H1 (cell line): Measurements from ENCODE around the gene KTN1. TPM values are rescaled to one million over a fixed set of nuclear protein-coding genes. Genes with fewer than 3 reads are reported as not detected.

Experiments
- CTCF ChIA-PET: fragments of 300-600 bp; sonication (Branson Sonifier 250); formaldehyde crosslinking; loops from one replicate; lab custom pipeline; 2021; ENCODE audit not compliant: partially characterized antibody; lab: Charles Lee
- POLR2A ChIA-PET: fragments of 300-600 bp; sonication (Branson Sonifier 250); formaldehyde crosslinking; loops from one replicate; lab custom pipeline; 2021; ENCODE audit warnings: inconsistent platforms; ENCODE audit not compliant: partially characterized antibody; lab: Charles Lee
- DNase-seq, 2 experiments: peaks; one replicate each; pipeline versions ENCODE4 v3.0.0 to v3.0.0-alpha.2; 2010 to 2022; ENCODE audit warnings: low spot score in 2 of 2, low read depth in 1 of 2, mixed read lengths in 1 of 2
- FAIRE-seq: peaks from 2 replicates; lab custom pipeline; 2011; peaks lifted over from hg19 to GRCh38; lab: Jason Lieb, UNC
- H2AFZ ChIP-seq: 2 replicates; pipeline ENCODE4 v1.8.1; 2012; ENCODE audit warnings: low read length, inconsistent platforms
- H2AK5ac ChIP-seq: 2 replicates; pipeline ENCODE4 v1.6.1; 2013; ENCODE audit warnings: low read depth, low read length
- H2BK120ac ChIP-seq: replicated peaks from 2 replicates; pipeline ENCODE3; 2013; ENCODE audit warnings: low read depth, low read length, inconsistent platforms
- H2BK12ac ChIP-seq: 2 replicates; pipeline ENCODE4 v1.6.1; 2013; ENCODE audit warnings: low read depth, low read length
- H2BK15ac ChIP-seq: 2 replicates; pipeline ENCODE4 v1.6.1; 2013; ENCODE audit warnings: low read length
- H2BK20ac ChIP-seq: 2 replicates; pipeline ENCODE4 v1.6.1; 2013; ENCODE audit warnings: low read length
- H2BK5ac ChIP-seq: 2 replicates; pipeline ENCODE4 v1.6.1; 2013; ENCODE audit warnings: low read depth, low read length
- H3K14ac ChIP-seq: 2 replicates; pipeline ENCODE4 v1.6.1; 2013; ENCODE audit warnings: inconsistent platforms; ENCODE audit not compliant: insufficient read length
- H3K18ac ChIP-seq: 2 replicates; pipeline ENCODE4 v1.6.1; 2013; ENCODE audit warnings: low read length; ENCODE audit errors: extremely low read depth
- H3K23ac ChIP-seq: 2 replicates; pipeline ENCODE4 v1.6.1; 2013; ENCODE audit warnings: inconsistent platforms; ENCODE audit not compliant: insufficient read length
- H3K23me2 ChIP-seq: 2 replicates; pipeline ENCODE4 v1.6.1; 2013; ENCODE audit warnings: low read depth, low read length
- H3K27ac ChIP-seq: 2 replicates; pipeline ENCODE4 v1.6.1; 2011; ENCODE audit warnings: low read depth, low read length, inconsistent platforms
- H3K27me3 ChIP-seq, 4 experiments: replicated peaks in 1 of 4; 1 replicate in 1 of 4; 2 replicates in 3 of 4; pipeline versions ENCODE4 v1.6.1 to v1.8.1; 2011 to 2013; ENCODE audit warnings: low read length in 3 of 4, mild to moderate bottlenecking in 3 of 4, inconsistent platforms in 2 of 4, mixed read lengths in 2 of 4, moderate library complexity in 1 of 4; ENCODE audit not compliant: control insufficient read depth in 3 of 4, insufficient read depth in 3 of 4; ENCODE audit errors: extremely low read depth in 1 of 4
- H3K36me3 ChIP-seq, 4 experiments: 2 replicates each; pipeline versions ENCODE4 v1.6.1 to v1.8.1; 2011 to 2013; ENCODE audit warnings: mild to moderate bottlenecking in 4 of 4, low read length in 3 of 4, moderate library complexity in 2 of 4, control low read depth in 1 of 4, inconsistent platforms in 1 of 4; ENCODE audit not compliant: insufficient read depth in 4 of 4, control insufficient read depth in 2 of 4
- H3K4ac ChIP-seq: replicated peaks from 2 replicates; pipeline ENCODE3; 2013; ENCODE audit warnings: low read length, low read depth, mixed read lengths, inconsistent platforms; ENCODE audit not compliant: insufficient read length
- H3K4me1 ChIP-seq, 4 experiments: replicated peaks in 1 of 4; 1 replicate in 1 of 4; 2 replicates in 3 of 4; pipeline versions ENCODE4 v1.6.1 to v1.8.1; 2011 to 2013; ENCODE audit warnings: low read length in 3 of 4, inconsistent platforms in 2 of 4, mixed read lengths in 1 of 4; ENCODE audit not compliant: insufficient read depth in 4 of 4, control insufficient read depth in 3 of 4
- H3K4me2 ChIP-seq, 2 experiments: 2 replicates each; pipeline versions ENCODE4 v1.6.1 to v1.8.1; 2011 to 2013; ENCODE audit warnings: low read depth in 2 of 2, low read length in 2 of 2, control low read depth in 1 of 2, inconsistent platforms in 1 of 2, mild to moderate bottlenecking in 1 of 2; ENCODE audit not compliant: insufficient read depth in 1 of 2
- H3K4me3 ChIP-seq, 4 experiments: fragments of 200-600, 300-600 bp in 1 of 4; sonication (generic), shearing (Covaris generic), sonication (Bioruptor Twin) in 1 of 4; 2 replicates each; pipeline versions ENCODE4 v1.5.1 to v1.8.1; 2011 to 2016; ENCODE audit warnings: low read length in 4 of 4, low read depth in 3 of 4, control low read depth in 2 of 4, inconsistent platforms in 2 of 4, mild to moderate bottlenecking in 2 of 4, mixed read lengths in 1 of 4, moderate library complexity in 1 of 4; ENCODE audit not compliant: insufficient read depth in 2 of 4; ENCODE audit errors: extremely low read depth in 1 of 4
- H3K56ac ChIP-seq: replicated peaks from 2 replicates; pipeline ENCODE3; 2013; ENCODE audit warnings: low read depth, mild to moderate bottlenecking, mixed read lengths, low read length, inconsistent platforms; ENCODE audit not compliant: insufficient read length
- H3K79me1 ChIP-seq: 2 replicates; pipeline ENCODE4 v1.6.1; 2013; ENCODE audit warnings: low read depth, low read length, control low read depth
- H3K79me2 ChIP-seq, 2 experiments: 2 replicates each; pipeline versions ENCODE4 v1.6.1 to v1.8.1; 2012 to 2013; ENCODE audit warnings: low read length in 2 of 2, mild to moderate bottlenecking in 2 of 2, inconsistent platforms in 1 of 2; ENCODE audit not compliant: insufficient read depth in 2 of 2, control insufficient read depth in 1 of 2
- H3K9ac ChIP-seq, 4 experiments: replicated peaks in 1 of 4; 1 replicate in 1 of 4; 2 replicates in 3 of 4; pipeline versions ENCODE4 v1.6.1 to v1.8.1; 2011 to 2013; ENCODE audit warnings: low read depth in 3 of 4, low read length in 3 of 4, control low read depth in 2 of 4, mild to moderate bottlenecking in 2 of 4, moderate library complexity in 2 of 4, inconsistent platforms in 1 of 4; ENCODE audit errors: extremely low read depth in 1 of 4
- H3K9me3 ChIP-seq, 2 experiments: 2 replicates each; pipeline versions ENCODE4 v1.6.1 to v1.8.1; 2012 to 2013; ENCODE audit warnings: mild to moderate bottlenecking in 2 of 2, moderate library complexity in 2 of 2, control low read depth in 1 of 2, inconsistent platforms in 1 of 2, low read depth in 1 of 2, low read length in 1 of 2, mixed read lengths in 1 of 2; ENCODE audit not compliant: insufficient read depth in 2 of 2
- H4K20me1 ChIP-seq, 2 experiments: replicated peaks in 1 of 2; 2 replicates each; pipeline versions ENCODE3 to v1.8.1; 2011 to 2013; ENCODE audit warnings: inconsistent platforms in 2 of 2, low read length in 2 of 2, mild to moderate bottlenecking in 1 of 2; ENCODE audit not compliant: insufficient read depth in 2 of 2, control insufficient read depth in 1 of 2
- H4K5ac ChIP-seq: 2 replicates; pipeline ENCODE4 v1.6.1; 2013; ENCODE audit warnings: low read length, low read depth, mixed read lengths, inconsistent platforms; ENCODE audit not compliant: insufficient read length
- H4K8ac ChIP-seq: 2 replicates; pipeline ENCODE4 v1.8.0; 2013; ENCODE audit warnings: mild to moderate bottlenecking, moderate library complexity, low read length, inconsistent platforms; ENCODE audit not compliant: insufficient read depth; ENCODE audit errors: extremely low read depth
- H4K91ac ChIP-seq: replicated peaks from 2 replicates; pipeline ENCODE3; 2013; ENCODE audit warnings: low read length, mixed read lengths, inconsistent platforms; ENCODE audit not compliant: insufficient read length
- ATF2 ChIP-seq: IDR thresholded peaks from 2 replicates; pipeline ENCODE4 v1.6.1; 2012; ENCODE audit warnings: low read length, inconsistent platforms
- ATF3 ChIP-seq: IDR thresholded peaks from 2 replicates; pipeline ENCODE4 v1.6.1; 2011; ENCODE audit warnings: low read depth, mild to moderate bottlenecking, low read length; ENCODE audit not compliant: insufficient read depth
- CEBPB ChIP-seq: IDR thresholded peaks from 2 replicates; pipeline ENCODE4 v1.6.1; 2012; ENCODE audit warnings: low read depth, low read length
- GTF2F1 ChIP-seq: IDR thresholded peaks from 2 replicates; pipeline ENCODE4 v1.6.1; 2012; ENCODE audit warnings: low read depth, low read length, improper control_type of control experiment, borderline replicate concordance
- KDM1A ChIP-seq: fragments of 200-600, 300-600 bp; sonication (generic); IDR thresholded peaks from 2 replicates; pipeline ENCODE4 v1.7.1; 2016; ENCODE audit warnings: mild to moderate bottlenecking, low read length, borderline replicate concordance
- NANOG ChIP-seq: IDR thresholded peaks from 2 replicates; pipeline ENCODE4 v1.6.1; 2011; ENCODE audit warnings: low read length, low read depth, mild to moderate bottlenecking, inconsistent platforms; ENCODE audit not compliant: insufficient read depth, poor library complexity, severe bottlenecking
- POU5F1 ChIP-seq: IDR thresholded peaks from 2 replicates; pipeline ENCODE4 v1.6.1; 2011; ENCODE audit warnings: low read depth, mild to moderate bottlenecking, low read length, moderate library complexity
- RBBP5 ChIP-seq: IDR thresholded peaks from 2 replicates; pipeline ENCODE4 v1.7.1; 2012; ENCODE audit warnings: low read depth, mild to moderate bottlenecking, inconsistent platforms, low read length, moderate library complexity, borderline replicate concordance
- RFX5 ChIP-seq: IDR thresholded peaks from 2 replicates; pipeline ENCODE4 v1.6.1; 2011; ENCODE audit warnings: low read depth, low read length, improper control_type of control experiment, borderline replicate concordance
- SP1 ChIP-seq: IDR thresholded peaks from 2 replicates; pipeline ENCODE4 v1.6.1; 2011; ENCODE audit warnings: low read depth, low read length
- SRF ChIP-seq: IDR thresholded peaks from 2 replicates; pipeline ENCODE4 v1.6.1; 2011; ENCODE audit warnings: mild to moderate bottlenecking, low read depth, low read length, moderate library complexity
- TAF1 ChIP-seq: IDR thresholded peaks from 2 replicates; pipeline ENCODE4 v1.6.1; 2011; ENCODE audit warnings: mild to moderate bottlenecking, low read depth, low read length
- TCF12 ChIP-seq: IDR thresholded peaks from 2 replicates; pipeline ENCODE4 v1.6.1; 2011; ENCODE audit warnings: low read depth, mild to moderate bottlenecking, low read length
- WGBS, 2 experiments: shearing (Covaris generic) in 1 of 2; methylation state at CpG; one replicate each; pipeline versions ENCODE4 v1.1.6 to v1.1.7; 2013 to 2015; ENCODE audit warnings: low lambda C conversion rate in 2 of 2, mixed read lengths in 2 of 2, inconsistent platforms in 1 of 2, low coverage in 1 of 2, missing lambda C conversion rate in 1 of 2; ENCODE audit not compliant: insufficient replicate concordance in 2 of 2, insufficient coverage in 1 of 2, insufficient read length in 1 of 2; ENCODE audit errors: extremely low coverage in 1 of 2, missing lambda C conversion rate in 1 of 2; 5-methylcytosine and 5-hydroxymethylcytosine counted together
- polyA plus RNA-seq, 7 experiments: library from polyadenylated mRNA; depleted of rRNA in 3 of 7; stranded (reverse) in 5 of 7; unstranded in 2 of 7; fragments of >200 nt in 5 of 7; fragments of 200-250 nt in 2 of 7; gene quantifications; 1 replicate in 5 of 7; 2 replicates in 1 of 7; 4 replicates in 1 of 7; pipeline versions ENCODE4 v1.2.1 to v1.2.3, GENCODE V29; 2011 to 2013; ENCODE audit warnings: missing spikeins in 2 of 7, mixed read lengths in 2 of 7
- total RNA-seq: library from RNA; stranded (reverse); fragmentation: NEBNext Ultra II Directional; extraction: Animal tissue kit (Norgen Biotek cat#: 25700); gene quantifications from 2 replicates; pipeline ENCODE4 v1.2.1, GENCODE V29; 2021

Gene KTN1
- total and polyA plus RNA-seq, 2 of the 8 experiments (the other 6 are each of a cell fraction or from before 2014, with no cell fraction given): 15.4 to 151 TPM

- Histone ChIP-seq H2BK12ac (no peak overlapping the region), H3K79me1 (no peaks in the 10 kb centered on the region), H3K56ac (no peak overlapping the region), H3K9me3 (no peaks in the 10 kb centered on the region), H3K18ac (no peak overlapping the region), H3K4ac (no peak overlapping the region), H3K4me3 (no peak overlapping the region), H3K36me3 (no peaks in the 10 kb centered on the region; a peak in 1 of 8 replicates), H3K23ac (no peak overlapping the region), H2AFZ (no peak overlapping the region), H2BK15ac (no peak overlapping the region), H3K23me2 (no peaks in the 10 kb centered on the region), H3K79me2 (no peaks in the 10 kb centered on the region), H4K8ac (no peak overlapping the region), H2BK120ac (no peak overlapping the region), H4K20me1 (no peaks in the 10 kb centered on the region), H3K27ac (no peak overlapping the region), H4K91ac (no peak overlapping the region), H3K4me1 (peaks cover 0 to 6% (median 0%) of the 10 kb centered on the region in 4 experiments; a peak in 2 of 7 replicates), H2BK20ac (no peak overlapping the region), H3K9ac (no peak overlapping the region), H3K27me3 (no peaks in the 10 kb centered on the region), H3K4me2 (no peak overlapping the region), H3K14ac (no peak overlapping the region), H4K5ac (no peak overlapping the region), H2AK5ac (no peak overlapping the region), H2BK5ac (no peak overlapping the region)
- 91% methylated on average over 4 of the region's 4 CpGs; no CpG with 5 or more reads in 1 of the 2 experiments for WGBS, 2 experiments
- ChIA-PET CTCF (interaction anchor here (0.6 to 2.3 kb wide), 4 partner anchors 8 to 260 kb away, joined by 3 to 9 read pairs (median 4); no protein-coding TSS in a partner anchor), POLR2A (no interaction called here)
- FAIRE-seq (no peak), DNase-seq (no peak)
- TF ChIP-seq POU5F1: no peak
- no peak for TF ChIP-seq SRF
- TF ChIP-seq NANOG: no peak
- no peak for TF ChIP-seq ATF2
- TF ChIP-seq TAF1: no peak
- no peak for TF ChIP-seq SP1
- TF ChIP-seq TCF12: no peak
- no peak for TF ChIP-seq ATF3
- TF ChIP-seq RFX5: no peak
- TF ChIP-seq GTF2F1: no peak
- no peak for TF ChIP-seq KDM1A
- no peak for TF ChIP-seq CEBPB
- TF ChIP-seq RBBP5: no peak
These were observed 118.0 kb downstream of the KTN1 start for GRCh38 chr14:55698051-55698450.
